ENCODE results near the gene TMEM106B.
"Not testable (repeated sequence)": the region's sequence is repeated elsewhere in the genome, so short reads cannot be mapped to it uniquely, and the experiment has no call there.

TMEM106B gene

DNA sequence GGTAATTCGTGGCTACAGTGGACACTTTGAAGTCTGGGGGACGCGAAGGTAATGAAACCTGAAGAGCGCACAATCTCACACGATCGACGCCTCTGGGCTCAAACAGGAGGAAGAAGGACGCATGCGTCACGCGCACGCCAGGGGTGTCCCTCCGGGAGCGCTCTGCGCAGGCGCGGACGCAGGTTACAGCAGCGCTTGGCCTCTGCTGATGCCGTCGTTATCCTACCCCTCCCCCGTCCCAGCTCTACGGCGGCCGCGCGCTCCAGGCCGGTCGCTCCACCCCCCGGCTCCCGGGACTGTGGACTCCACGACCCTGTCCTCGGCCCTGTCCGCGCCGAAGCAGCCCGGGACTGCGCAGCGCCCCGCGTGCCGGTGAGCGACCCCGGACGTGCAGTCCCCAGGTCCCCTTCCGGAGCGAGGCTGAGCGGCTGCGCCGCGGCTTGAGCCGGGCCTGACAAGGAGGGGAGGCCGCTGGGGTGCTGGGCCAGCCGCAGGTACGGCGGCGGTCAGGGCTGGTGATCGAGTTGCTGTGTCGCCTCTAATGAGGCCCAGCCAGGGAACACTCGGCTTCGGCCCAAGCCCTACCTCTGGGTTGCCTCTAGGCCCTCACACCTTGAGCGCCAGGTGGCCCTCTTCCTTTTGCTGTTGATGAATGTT lies at the start of gene TMEM106B:
Gene TMEM106B (plus strand): TSS at position 241 of the 657 bp plus-strand sequence. CDS start 3,517 bp downstream, outside the sequence.
- H3K4me3 ChIP-seq (ENCODE audit: low read depth, low read length) = peak within 1 kb of the TSS; percentile 63

DNA sequence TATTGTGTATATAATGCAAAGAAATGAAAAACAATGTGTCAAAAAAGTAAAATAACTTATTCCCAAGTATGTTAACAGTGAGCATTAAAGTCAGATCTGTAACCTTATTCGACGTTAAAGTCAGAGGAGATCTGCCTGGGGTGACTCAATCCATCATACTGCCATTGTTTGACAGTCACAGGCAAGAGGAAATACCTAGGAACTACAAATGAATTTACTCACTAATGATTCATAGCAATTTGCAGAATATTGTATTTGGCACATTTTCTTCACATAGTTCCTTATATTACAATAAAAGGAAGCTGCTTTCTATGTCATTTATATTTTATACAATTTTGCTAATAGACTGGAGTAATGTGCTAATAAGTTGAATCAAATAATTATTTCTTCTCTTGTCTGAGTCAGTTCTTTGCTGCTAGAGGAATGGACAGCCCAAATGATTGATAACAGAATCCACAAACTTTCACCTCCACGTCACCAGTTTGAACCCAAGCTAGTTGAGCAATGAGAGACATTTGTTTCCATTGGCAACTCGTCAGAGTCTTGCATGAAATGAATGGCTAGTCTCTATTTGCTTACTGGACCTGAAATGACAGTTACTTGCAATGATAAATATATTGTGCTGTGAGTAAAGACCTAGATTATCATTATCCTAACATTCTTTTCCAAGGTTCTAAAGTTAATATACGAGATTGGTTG lies 48.5 kb upstream of the TMEM106B start:
- TF ChIP-seq, protein P1, sequence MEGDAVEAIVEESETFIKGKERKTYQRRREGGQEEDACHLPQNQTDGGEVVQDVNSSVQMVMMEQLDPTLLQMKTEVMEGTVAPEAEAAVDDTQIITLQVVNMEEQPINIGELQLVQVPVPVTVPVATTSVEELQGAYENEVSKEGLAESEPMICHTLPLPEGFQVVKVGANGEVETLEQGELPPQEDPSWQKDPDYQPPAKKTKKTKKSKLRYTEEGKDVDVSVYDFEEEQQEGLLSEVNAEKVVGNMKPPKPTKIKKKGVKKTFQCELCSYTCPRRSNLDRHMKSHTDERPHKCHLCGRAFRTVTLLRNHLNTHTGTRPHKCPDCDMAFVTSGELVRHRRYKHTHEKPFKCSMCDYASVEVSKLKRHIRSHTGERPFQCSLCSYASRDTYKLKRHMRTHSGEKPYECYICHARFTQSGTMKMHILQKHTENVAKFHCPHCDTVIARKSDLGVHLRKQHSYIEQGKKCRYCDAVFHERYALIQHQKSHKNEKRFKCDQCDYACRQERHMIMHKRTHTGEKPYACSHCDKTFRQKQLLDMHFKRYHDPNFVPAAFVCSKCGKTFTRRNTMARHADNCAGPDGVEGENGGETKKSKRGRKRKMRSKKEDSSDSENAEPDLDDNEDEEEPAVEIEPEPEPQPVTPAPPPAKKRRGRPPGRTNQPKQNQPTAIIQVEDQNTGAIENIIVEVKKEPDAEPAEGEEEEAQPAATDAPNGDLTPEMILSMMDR (IDR thresholded peaks at IDR 0.05; ENCODE audit: borderline replicate concordance, insufficient read depth, low read depth, low read length) = no peak
- H3K4me3 ChIP-seq (ENCODE audit: low read depth, low read length) = no peak overlapping the region

More for the DNA sequence above, at the start of gene TMEM106B:
- TF ChIP-seq, protein P1 (IDR thresholded peaks at IDR 0.05; ENCODE audit: borderline replicate concordance, insufficient read depth, low read depth, low read length) = peak; percentile 10; the same call in 1 of the 2 replicates

DNA sequence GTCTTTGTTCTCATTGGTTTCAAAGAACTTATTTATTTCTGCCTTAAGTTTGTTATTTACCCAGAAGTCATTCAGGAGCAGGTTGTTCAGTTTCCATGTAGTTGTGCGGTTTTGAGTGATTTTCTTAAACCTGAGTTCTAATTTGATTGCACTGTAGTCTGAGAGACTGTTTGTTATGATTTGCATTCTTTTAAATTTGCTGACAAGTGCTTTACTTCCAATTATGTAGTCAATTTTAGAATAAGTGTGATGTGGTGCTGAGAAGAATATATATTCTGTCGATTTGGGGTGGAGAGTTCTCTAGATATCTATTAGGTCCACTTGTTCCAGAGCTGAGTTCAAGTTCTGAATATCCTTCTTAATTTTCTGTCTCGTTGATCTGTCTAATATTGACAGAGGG lies 43.0 kb upstream of the TMEM106B start:
- not testable (repeated sequence) for H3K4me3 ChIP-seq (ENCODE audit: low read depth, low read length)

DNA sequence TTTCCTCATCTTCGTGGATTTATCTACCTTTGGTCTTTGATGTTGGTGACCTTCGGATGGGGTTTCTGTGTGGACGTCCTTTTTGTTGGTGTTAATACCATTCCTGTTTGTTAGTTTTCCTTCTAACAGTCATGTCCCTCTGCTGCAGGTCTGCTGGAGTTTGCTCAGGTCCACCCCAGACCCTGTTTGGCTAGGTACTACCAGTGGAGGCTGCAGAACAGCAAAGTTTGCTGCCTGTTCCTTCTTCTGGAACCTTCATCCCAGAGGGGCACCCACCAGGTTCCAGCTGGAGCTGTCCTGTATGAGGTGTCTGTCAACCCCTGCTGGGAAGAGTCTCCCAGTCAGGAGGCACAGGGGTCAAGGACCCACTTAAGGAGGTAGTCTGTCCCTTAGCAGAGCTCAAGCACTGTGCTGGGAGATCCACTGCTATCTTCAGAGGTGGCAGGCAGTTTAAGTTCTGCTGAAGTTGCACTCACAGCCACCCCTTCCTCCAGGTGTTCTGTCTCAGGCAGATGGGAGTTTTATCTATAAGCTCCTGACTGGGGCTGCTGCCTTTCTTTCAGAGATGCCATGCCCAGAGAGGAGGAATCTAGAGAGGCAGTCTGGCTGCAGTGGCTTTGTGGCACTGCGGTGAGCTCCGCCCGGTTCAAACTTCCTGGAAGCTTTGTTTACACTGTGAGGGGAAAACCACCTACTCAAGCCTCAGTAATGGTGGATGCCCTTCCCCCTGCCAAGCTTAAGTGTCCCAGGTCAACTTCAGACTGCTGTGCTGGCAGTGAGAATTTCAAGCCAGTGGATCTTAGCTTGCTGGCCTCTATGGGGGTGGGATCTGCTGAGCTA lies 40.9 kb upstream of the TMEM106B start:
- not testable (repeated sequence) for H3K4me3 ChIP-seq (ENCODE audit: low read depth, low read length)

DNA sequence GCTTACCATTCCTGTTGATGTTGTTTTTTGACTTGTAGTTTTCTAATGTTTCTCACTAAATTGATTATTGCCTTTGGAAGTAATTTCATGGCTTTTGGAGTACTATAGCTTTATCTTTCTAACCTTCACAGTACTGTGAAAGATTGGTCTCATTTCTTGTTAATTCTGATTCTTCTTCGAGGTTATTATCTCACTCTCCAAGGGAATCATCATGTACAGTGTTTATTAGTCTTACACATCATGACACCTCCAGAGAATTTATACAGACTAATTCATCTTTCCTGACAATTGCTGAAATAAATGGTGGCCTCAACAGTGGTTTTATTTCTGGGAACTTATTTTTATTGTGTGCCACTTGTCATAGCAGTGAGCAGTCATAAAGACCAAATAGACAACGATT lies 37.4 kb upstream of the TMEM106B start:
- TF ChIP-seq, protein P1 (IDR thresholded peaks at IDR 0.05; ENCODE audit: borderline replicate concordance, insufficient read depth, low read depth, low read length) = no peak
- no peak overlapping the region for H3K4me3 ChIP-seq (ENCODE audit: low read depth, low read length)

DNA sequence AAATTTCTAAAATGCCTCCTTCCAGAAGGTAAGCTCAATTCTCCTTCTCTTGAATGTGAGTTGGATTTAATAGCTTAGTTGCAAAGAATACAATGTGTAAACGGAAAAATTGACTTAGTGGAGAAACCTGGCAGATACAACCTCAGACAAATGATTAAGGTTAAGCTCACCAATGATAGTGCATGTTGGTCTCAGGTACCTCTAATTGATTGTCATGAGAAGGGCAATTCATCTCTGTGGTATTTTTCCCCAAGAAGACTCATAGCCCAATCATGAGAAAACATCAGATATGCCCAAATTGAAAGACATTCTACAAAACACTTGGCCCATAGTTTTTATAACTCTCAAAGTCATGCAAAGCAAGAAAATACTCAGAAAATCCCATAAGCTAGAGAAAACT lies 36.2 kb upstream of the TMEM106B start:
- H3K4me3 ChIP-seq (ENCODE audit: low read depth, low read length) = no peak overlapping the region
- TF ChIP-seq, protein P1 (IDR thresholded peaks at IDR 0.05; ENCODE audit: borderline replicate concordance, insufficient read depth, low read depth, low read length) = no peak

DNA sequence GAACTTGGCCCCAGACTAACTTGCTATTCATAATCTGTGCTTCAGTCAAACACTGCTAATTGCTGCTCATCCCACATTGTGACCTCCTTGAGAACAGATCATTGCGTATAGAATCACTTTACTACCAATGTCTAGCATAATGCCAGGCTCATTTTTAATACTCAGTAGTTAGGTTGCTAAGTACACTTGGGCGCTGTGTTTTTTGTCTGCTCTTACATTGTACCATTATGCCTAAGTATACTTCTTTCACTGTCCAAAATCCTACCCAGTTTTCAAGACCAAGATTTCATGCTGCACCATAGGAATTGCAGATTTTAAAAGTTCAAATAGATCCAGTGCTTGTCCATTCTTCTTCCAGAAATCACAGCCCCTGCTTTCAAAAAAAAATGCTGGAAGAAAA lies 32.8 kb upstream of the TMEM106B start:
- TF ChIP-seq, protein P1 (IDR thresholded peaks at IDR 0.05; ENCODE audit: borderline replicate concordance, insufficient read depth, low read depth, low read length) = no peak

More for the DNA sequence above, 32.8 kb upstream of the TMEM106B start:
- H3K4me3 ChIP-seq (ENCODE audit: low read depth, low read length) = no peak overlapping the region
